ENCODE data around the gene RIN3. TPM values are rescaled to one million over a fixed set of nuclear protein-coding genes. Genes with fewer than 3 reads are reported as not detected.

Gene RIN3
- total RNA-seq, 1 experiment from 2014 or later, result 2.4 TPM

GRCh38 chr14:92607251-92607650 lies 93.7 kb downstream of the RIN3 start:
- intact Hi-C loops (cut with micrococcal nuclease; ENCODE audit: unreplicated experiment), result no loop called here
- POLR2A ChIA-PET (ENCODE audit: low non-redundant PET), result no interaction called here
- Histone ChIP-seq H3K27me3 (replicated peaks; ENCODE audit: insufficient read depth, low read depth, low read length, poor library complexity) (no peaks in the 10 kb centered on the region), H3K4me3 (ENCODE audit: low read depth, low read length, poor library complexity, severe bottlenecking) (no peak overlapping the region), H3K4me1 (ENCODE audit: insufficient read depth, low read length, poor library complexity, severe bottlenecking) (no peaks in the 10 kb centered on the region), H3K27ac (ENCODE audit: low read depth, low read length, poor library complexity, severe bottlenecking) (no peak overlapping the region), H3K9me3 (ENCODE audit: low read depth, low read length, poor library complexity, severe bottlenecking) (peaks cover 8% of the 10 kb centered on the region), H3K36me3 (ENCODE audit: insufficient read depth, low read length, poor library complexity, severe bottlenecking) (no peaks in the 10 kb centered on the region)
- no TSS peak for BruUV-seq (replicated peaks)
- no peak for TF ChIP-seq EZH2 (IDR thresholded peaks at IDR 0.05; ENCODE audit: borderline replicate concordance, low read depth, low read length, poor library complexity, severe bottlenecking)
- TF ChIP-seq, protein P1, sequence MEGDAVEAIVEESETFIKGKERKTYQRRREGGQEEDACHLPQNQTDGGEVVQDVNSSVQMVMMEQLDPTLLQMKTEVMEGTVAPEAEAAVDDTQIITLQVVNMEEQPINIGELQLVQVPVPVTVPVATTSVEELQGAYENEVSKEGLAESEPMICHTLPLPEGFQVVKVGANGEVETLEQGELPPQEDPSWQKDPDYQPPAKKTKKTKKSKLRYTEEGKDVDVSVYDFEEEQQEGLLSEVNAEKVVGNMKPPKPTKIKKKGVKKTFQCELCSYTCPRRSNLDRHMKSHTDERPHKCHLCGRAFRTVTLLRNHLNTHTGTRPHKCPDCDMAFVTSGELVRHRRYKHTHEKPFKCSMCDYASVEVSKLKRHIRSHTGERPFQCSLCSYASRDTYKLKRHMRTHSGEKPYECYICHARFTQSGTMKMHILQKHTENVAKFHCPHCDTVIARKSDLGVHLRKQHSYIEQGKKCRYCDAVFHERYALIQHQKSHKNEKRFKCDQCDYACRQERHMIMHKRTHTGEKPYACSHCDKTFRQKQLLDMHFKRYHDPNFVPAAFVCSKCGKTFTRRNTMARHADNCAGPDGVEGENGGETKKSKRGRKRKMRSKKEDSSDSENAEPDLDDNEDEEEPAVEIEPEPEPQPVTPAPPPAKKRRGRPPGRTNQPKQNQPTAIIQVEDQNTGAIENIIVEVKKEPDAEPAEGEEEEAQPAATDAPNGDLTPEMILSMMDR (conservative IDR thresholded peaks at IDR 0.05; ENCODE audit: low read depth, low read length), result no peak
- no peak for DNase-seq (ENCODE audit: low spot score)
- CTCF ChIA-PET, result no interaction called here

GRCh38 chr14:92607702-92608429 lies 94.3 kb downstream of the RIN3 start:
- CTCF ChIA-PET, result no interaction called here
- Histone ChIP-seq H3K36me3 (ENCODE audit: insufficient read depth, low read length, poor library complexity, severe bottlenecking) (no peaks in the 10 kb centered on the region), H3K9me3 (ENCODE audit: low read depth, low read length, poor library complexity, severe bottlenecking) (peaks cover 8% of the 10 kb centered on the region), H3K4me1 (ENCODE audit: insufficient read depth, low read length, poor library complexity, severe bottlenecking) (no peaks in the 10 kb centered on the region), H3K4me3 (ENCODE audit: low read depth, low read length, poor library complexity, severe bottlenecking) (no peak overlapping the region), H3K27me3 (replicated peaks; ENCODE audit: insufficient read depth, low read depth, low read length, poor library complexity) (no peaks in the 10 kb centered on the region), H3K27ac (ENCODE audit: low read depth, low read length, poor library complexity, severe bottlenecking) (no peak overlapping the region)
- TF ChIP-seq EZH2 (IDR thresholded peaks at IDR 0.05; ENCODE audit: borderline replicate concordance, low read depth, low read length, poor library complexity, severe bottlenecking), result no peak
- TF ChIP-seq, protein P1 (conservative IDR thresholded peaks at IDR 0.05; ENCODE audit: low read depth, low read length), result no peak
- intact Hi-C loops (cut with micrococcal nuclease; ENCODE audit: unreplicated experiment), result no loop called here
- DNase-seq (ENCODE audit: low spot score), result no peak
- POLR2A ChIA-PET (ENCODE audit: low non-redundant PET), result no interaction called here
- BruUV-seq (replicated peaks), result no TSS peak

GRCh38 chr14:92609955-92610354 lies 96.4 kb downstream of the RIN3 start:
- intact Hi-C loops (cut with micrococcal nuclease; ENCODE audit: unreplicated experiment), result no loop called here
- BruUV-seq (replicated peaks), result no TSS peak
- H3K9me3 ChIP-seq (ENCODE audit: low read depth, low read length, poor library complexity, severe bottlenecking), result peaks cover 8% of the 10 kb centered on the region
- no peak overlapping the region for H3K4me3 ChIP-seq (ENCODE audit: low read depth, low read length, poor library complexity, severe bottlenecking)
- POLR2A ChIA-PET (ENCODE audit: low non-redundant PET), result no interaction called here
- H3K36me3 ChIP-seq (ENCODE audit: insufficient read depth, low read length, poor library complexity, severe bottlenecking), result no peaks in the 10 kb centered on the region
- CTCF ChIA-PET, result no interaction called here
- no peaks in the 10 kb centered on the region for H3K27me3 ChIP-seq (replicated peaks; ENCODE audit: insufficient read depth, low read depth, low read length, poor library complexity)
- DNase-seq (ENCODE audit: low spot score), result no peak
- no peaks in the 10 kb centered on the region for H3K4me1 ChIP-seq (ENCODE audit: insufficient read depth, low read length, poor library complexity, severe bottlenecking)
- H3K27ac ChIP-seq (ENCODE audit: low read depth, low read length, poor library complexity, severe bottlenecking), result no peak overlapping the region
- no peak for TF ChIP-seq EZH2 (IDR thresholded peaks at IDR 0.05; ENCODE audit: borderline replicate concordance, low read depth, low read length, poor library complexity, severe bottlenecking)
- TF ChIP-seq, protein P1 (conservative IDR thresholded peaks at IDR 0.05; ENCODE audit: low read depth, low read length), result no peak
